Brain pericyte (primary cell): ENCODE measurements around the gene SPTBN1.

Experiments used
- DNase-seq: peaks from one replicate; pipeline ENCODE4 v3.0.0-alpha.2; 2012; ENCODE audit warnings: low read depth, low spot score

SPTBN1 gene

GRCh38 chr2:54553775-54554174, 97.6 kb downstream of the SPTBN1 start:
- no peak for DNase-seq

GRCh38 chr2:54555318-54555837, 99.3 kb downstream of the SPTBN1 start:
- no peak for DNase-seq

- no peak for DNase-seq
Measured at GRCh38 chr2:54556621-54557121, 100.5 kb downstream of the SPTBN1 start.

GRCh38 chr2:54557211-54557600, 101.1 kb downstream of the SPTBN1 start:
- no peak for DNase-seq

GRCh38 chr2:54557601-54558187, 101.6 kb downstream of the SPTBN1 start:
- DNase-seq: no peak

- no peak for DNase-seq
Measured at GRCh38 chr2:54558188-54559005, 102.3 kb downstream of the SPTBN1 start.

- DNase-seq: no peak
Measured at GRCh38 chr2:54559006-54559445, 102.9 kb downstream of the SPTBN1 start.

- no peak for DNase-seq
Measured at GRCh38 chr2:54559593-54560145, 103.5 kb downstream of the SPTBN1 start.

GRCh38 chr2:54560146-54560881, 104.2 kb downstream of the SPTBN1 start:
- DNase-seq: no peak

GRCh38 chr2:54561010-54561409, 104.9 kb downstream of the SPTBN1 start:
- no peak for DNase-seq

- no peak for DNase-seq
Measured at GRCh38 chr2:54564439-54564838, 108.3 kb downstream of the SPTBN1 start.

- DNase-seq: no peak
Measured at GRCh38 chr2:54565551-54565950, 109.4 kb downstream of the SPTBN1 start.

GRCh38 chr2:54566896-54567295, 110.8 kb downstream of the SPTBN1 start:
- DNase-seq: no peak

- DNase-seq: no peak
Measured at GRCh38 chr2:54568876-54569321, 112.8 kb downstream of the SPTBN1 start.

GRCh38 chr2:54569745-54570301, 113.7 kb downstream of the SPTBN1 start:
- no peak for DNase-seq

- DNase-seq: no peak
Measured at GRCh38 chr2:54570321-54570855, 114.3 kb downstream of the SPTBN1 start.

- DNase-seq: no peak
Measured at GRCh38 chr2:54570925-54571694, 115.0 kb downstream of the SPTBN1 start.

- DNase-seq: peak; percentile 50
Measured at GRCh38 chr2:54572262-54572635, 116.1 kb downstream of the SPTBN1 start.

- DNase-seq: no peak
Measured at GRCh38 chr2:54572636-54573536, 116.8 kb downstream of the SPTBN1 start.
